GM19351 (cell line): ENCODE measurements around the gene FRZB.

Experiments
- ATAC-seq: cut with Tn5 transposase; IDR thresholded peaks from one replicate; pipeline ENCODE4 v1.9.1; 2021; ENCODE audit warnings: mild to moderate bottlenecking, moderate library complexity; ENCODE audit not compliant: unreplicated experiment

The FRZB gene

GRCh38 chr2:182804128-182804527 is 62.3 kb downstream of the FRZB start:
- no peak for ATAC-seq

GRCh38 chr2:182798736-182799135 is 67.7 kb downstream of the FRZB start:
- ATAC-seq: no peak

GRCh38 chr2:182792441-182792840 is 74.0 kb downstream of the FRZB start:
- no peak for ATAC-seq

- ATAC-seq: peak; percentile 67
Measured at GRCh38 chr2:182784777-182785176, 81.7 kb downstream of the FRZB start.

- no peak for ATAC-seq
Measured at GRCh38 chr2:182784058-182784706, 82.3 kb downstream of the FRZB start.
